ENCODE results near the gene PANK3. TPM values are rescaled to one million over a fixed set of nuclear protein-coding genes. Genes with fewer than 3 reads are reported as not detected.

The PANK3 gene
- total RNA-seq, 1 experiment from 2014 or later = 79.7 TPM

DNA sequence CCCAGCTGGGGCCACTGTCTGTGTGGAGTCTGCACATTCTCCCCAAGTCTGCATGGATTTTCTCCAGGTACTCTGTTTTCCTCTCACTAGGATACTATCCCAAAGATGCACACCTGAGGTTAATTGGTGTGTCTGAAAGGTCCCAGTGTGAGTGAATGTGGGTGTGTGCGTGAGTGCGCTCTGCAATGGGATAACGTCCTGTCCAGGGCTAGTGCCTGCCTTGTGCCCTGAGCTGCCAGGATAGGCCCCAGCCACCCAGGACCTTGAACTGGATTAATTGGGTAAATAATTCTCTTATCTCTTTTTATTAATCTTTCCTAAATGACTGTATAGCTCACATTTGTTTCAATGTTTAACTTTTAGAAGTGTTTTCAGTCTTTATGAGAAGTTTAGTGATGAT is 11.5 kb upstream of the PANK3 start:
- H3K9me3 ChIP-seq (ENCODE audit: control insufficient read depth, insufficient read depth, low read depth, low read length) = no peaks in the 10 kb centered on the region
- ATAC-seq (no peak), DNase-seq (ENCODE audit: low read depth, low spot score) (no peak)
- H3K4me3 ChIP-seq (ENCODE audit: low read depth in 2 of 2, low read length in 2 of 2) = no peak overlapping the region
- no TSS peak for BruUV-seq (replicated peaks)
- ChIA-PET POLR2A (no interaction called here), CTCF (interaction anchor here (0.6 kb wide), 1 partner anchor 295 kb away, joined by 3 read pairs; no protein-coding TSS in a partner anchor)
- intact Hi-C loops (cut with micrococcal nuclease; ENCODE audit: unreplicated experiment) (no loop called here), in situ Hi-C loops (cut with HindIII; ENCODE audit: low pct_unique_long_range_greater_than_20kb, low sequenced_read_pairs) (no loop called here)
- H3K27ac ChIP-seq (ENCODE audit: low read length) = no peak overlapping the region
- H3K36me3 ChIP-seq (ENCODE audit: control insufficient read depth, insufficient read depth, low read length) = no peaks in the 10 kb centered on the region
- peaks cover 6% of the 10 kb centered on the region for H3K27me3 ChIP-seq (ENCODE audit: control insufficient read depth, insufficient read depth, low read length)
- TF ChIP-seq TCF7L2 (IDR thresholded peaks at IDR 0.05; ENCODE audit: low read depth, low read length) = no peak
- TF ChIP-seq, protein P1, sequence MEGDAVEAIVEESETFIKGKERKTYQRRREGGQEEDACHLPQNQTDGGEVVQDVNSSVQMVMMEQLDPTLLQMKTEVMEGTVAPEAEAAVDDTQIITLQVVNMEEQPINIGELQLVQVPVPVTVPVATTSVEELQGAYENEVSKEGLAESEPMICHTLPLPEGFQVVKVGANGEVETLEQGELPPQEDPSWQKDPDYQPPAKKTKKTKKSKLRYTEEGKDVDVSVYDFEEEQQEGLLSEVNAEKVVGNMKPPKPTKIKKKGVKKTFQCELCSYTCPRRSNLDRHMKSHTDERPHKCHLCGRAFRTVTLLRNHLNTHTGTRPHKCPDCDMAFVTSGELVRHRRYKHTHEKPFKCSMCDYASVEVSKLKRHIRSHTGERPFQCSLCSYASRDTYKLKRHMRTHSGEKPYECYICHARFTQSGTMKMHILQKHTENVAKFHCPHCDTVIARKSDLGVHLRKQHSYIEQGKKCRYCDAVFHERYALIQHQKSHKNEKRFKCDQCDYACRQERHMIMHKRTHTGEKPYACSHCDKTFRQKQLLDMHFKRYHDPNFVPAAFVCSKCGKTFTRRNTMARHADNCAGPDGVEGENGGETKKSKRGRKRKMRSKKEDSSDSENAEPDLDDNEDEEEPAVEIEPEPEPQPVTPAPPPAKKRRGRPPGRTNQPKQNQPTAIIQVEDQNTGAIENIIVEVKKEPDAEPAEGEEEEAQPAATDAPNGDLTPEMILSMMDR (IDR thresholded peaks at IDR 0.05) = no peak
- no peak for TF ChIP-seq POLR2AphosphoS5 (IDR thresholded peaks at IDR 0.05; ENCODE audit: low read depth, low read length)
- TF ChIP-seq, protein P2, sequence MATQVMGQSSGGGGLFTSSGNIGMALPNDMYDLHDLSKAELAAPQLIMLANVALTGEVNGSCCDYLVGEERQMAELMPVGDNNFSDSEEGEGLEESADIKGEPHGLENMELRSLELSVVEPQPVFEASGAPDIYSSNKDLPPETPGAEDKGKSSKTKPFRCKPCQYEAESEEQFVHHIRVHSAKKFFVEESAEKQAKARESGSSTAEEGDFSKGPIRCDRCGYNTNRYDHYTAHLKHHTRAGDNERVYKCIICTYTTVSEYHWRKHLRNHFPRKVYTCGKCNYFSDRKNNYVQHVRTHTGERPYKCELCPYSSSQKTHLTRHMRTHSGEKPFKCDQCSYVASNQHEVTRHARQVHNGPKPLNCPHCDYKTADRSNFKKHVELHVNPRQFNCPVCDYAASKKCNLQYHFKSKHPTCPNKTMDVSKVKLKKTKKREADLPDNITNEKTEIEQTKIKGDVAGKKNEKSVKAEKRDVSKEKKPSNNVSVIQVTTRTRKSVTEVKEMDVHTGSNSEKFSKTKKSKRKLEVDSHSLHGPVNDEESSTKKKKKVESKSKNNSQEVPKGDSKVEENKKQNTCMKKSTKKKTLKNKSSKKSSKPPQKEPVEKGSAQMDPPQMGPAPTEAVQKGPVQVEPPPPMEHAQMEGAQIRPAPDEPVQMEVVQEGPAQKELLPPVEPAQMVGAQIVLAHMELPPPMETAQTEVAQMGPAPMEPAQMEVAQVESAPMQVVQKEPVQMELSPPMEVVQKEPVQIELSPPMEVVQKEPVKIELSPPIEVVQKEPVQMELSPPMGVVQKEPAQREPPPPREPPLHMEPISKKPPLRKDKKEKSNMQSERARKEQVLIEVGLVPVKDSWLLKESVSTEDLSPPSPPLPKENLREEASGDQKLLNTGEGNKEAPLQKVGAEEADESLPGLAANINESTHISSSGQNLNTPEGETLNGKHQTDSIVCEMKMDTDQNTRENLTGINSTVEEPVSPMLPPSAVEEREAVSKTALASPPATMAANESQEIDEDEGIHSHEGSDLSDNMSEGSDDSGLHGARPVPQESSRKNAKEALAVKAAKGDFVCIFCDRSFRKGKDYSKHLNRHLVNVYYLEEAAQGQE (IDR thresholded peaks at IDR 0.05; ENCODE audit: insufficient read depth in 1 of 2, low read depth in 2 of 2, low read length in 1 of 2) = no peak
- no peak for TF ChIP-seq SIN3A (IDR thresholded peaks at IDR 0.05; ENCODE audit: borderline replicate concordance, insufficient read depth, low read depth, low read length)
- no peaks in the 10 kb centered on the region for H3K4me1 ChIP-seq (ENCODE audit: control insufficient read depth, insufficient read depth, low read length)

DNA sequence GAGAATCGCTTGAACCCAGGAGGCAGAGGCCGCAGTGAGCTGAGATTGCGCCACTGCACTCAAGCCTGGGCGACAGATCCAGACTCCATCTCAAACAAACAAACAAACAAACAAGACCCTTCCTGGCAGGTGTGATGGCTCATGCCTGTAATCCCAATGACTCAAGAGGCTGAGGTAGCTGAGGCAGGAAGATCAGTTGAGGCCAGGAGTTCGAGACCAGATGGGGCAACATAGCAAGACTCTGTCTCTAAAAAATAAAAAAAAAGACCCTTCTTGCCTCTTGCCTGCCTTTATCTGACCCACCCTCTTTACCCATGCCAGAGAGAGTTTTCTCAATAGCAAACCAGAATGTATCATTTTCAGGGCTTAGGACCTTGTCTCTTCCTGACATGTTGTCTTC is 8.8 kb upstream of the PANK3 start:
- ChIA-PET CTCF (no interaction called here), POLR2A (no interaction called here)
- no peaks in the 10 kb centered on the region for H3K36me3 ChIP-seq (ENCODE audit: control insufficient read depth, insufficient read depth, low read length)
- TF ChIP-seq, protein P1 (IDR thresholded peaks at IDR 0.05) = no peak
- TF ChIP-seq SIN3A (IDR thresholded peaks at IDR 0.05; ENCODE audit: borderline replicate concordance, insufficient read depth, low read depth, low read length) (no peak), TCF7L2 (IDR thresholded peaks at IDR 0.05; ENCODE audit: low read depth, low read length) (no peak), POLR2AphosphoS5 (IDR thresholded peaks at IDR 0.05; ENCODE audit: low read depth, low read length) (no peak)
- TF ChIP-seq, protein P2 (IDR thresholded peaks at IDR 0.05; ENCODE audit: insufficient read depth in 1 of 2, low read depth in 2 of 2, low read length in 1 of 2) = no peak
- in situ Hi-C loops (cut with HindIII; ENCODE audit: low pct_unique_long_range_greater_than_20kb, low sequenced_read_pairs) = no loop called here
- H3K9me3 ChIP-seq (ENCODE audit: control insufficient read depth, insufficient read depth, low read depth, low read length) = no peaks in the 10 kb centered on the region
- no peaks in the 10 kb centered on the region for H3K4me1 ChIP-seq (ENCODE audit: control insufficient read depth, insufficient read depth, low read length)
- H3K27me3 ChIP-seq (ENCODE audit: control insufficient read depth, insufficient read depth, low read length) = peaks cover 6% of the 10 kb centered on the region
- DNase-seq (ENCODE audit: low read depth, low spot score) (no peak), ATAC-seq (no peak)
- intact Hi-C loops (cut with micrococcal nuclease; ENCODE audit: unreplicated experiment) = no loop called here
- H3K4me3 ChIP-seq (ENCODE audit: low read depth in 2 of 2, low read length in 2 of 2) = no peak overlapping the region
- BruUV-seq (replicated peaks) = no TSS peak
- no peak overlapping the region for H3K27ac ChIP-seq (ENCODE audit: low read length)
